Adrenal gland (tissue), 19 donors: ENCODE results near the gene NF1. TPM values are rescaled to one million over a fixed set of nuclear protein-coding genes. Genes with fewer than 3 reads are reported as not detected.
A peak's percentile ranks its signal among the peaks of the same experiment; 100 is the strongest.
"Not testable (repeated sequence)": the region's sequence is repeated elsewhere in the genome, so short reads cannot be mapped to it uniquely, and the experiment has no call there.

Experiments
- DNase-seq, 7 donors: peaks; one replicate each; pipeline ENCODE4 v3.0.0-alpha.2; 2019 to 2020
- H3K27ac ChIP-seq, 5 donors: fragments of 200-600 bp; sonication (generic) in 4 of 5; 1 replicate in 3 of 5; 2 replicates in 2 of 5; pipeline versions ENCODE4 v1.5.1 to v1.8.0; 2016 to 2020; ENCODE audit warnings: mild to moderate bottlenecking in 1 of 5
- H3K27me3 ChIP-seq: fragments of 200-600 bp; 2 replicates; pipeline ENCODE4 v1.8.0; 2021
- H3K36me3 ChIP-seq, 2 donors: fragments of 200-600 bp; replicated peaks in 1 of 2; 1 replicate in 1 of 2; 2 replicates in 1 of 2; pipeline versions ENCODE4 v1.5.1 to v1.8.0; 2018 to 2022
- H3K4me1 ChIP-seq, 2 donors: fragments of 200-600 bp; replicated peaks in 1 of 2; 1 replicate in 1 of 2; 2 replicates in 1 of 2; pipeline versions ENCODE4 v1.5.1 to v1.8.0; 2018 to 2021
- H3K4me3 ChIP-seq, 4 donors: fragments of 200-600 bp; sonication (generic) in 3 of 4; one replicate each; pipeline ENCODE4 v1.5.1; 2016 to 2018
- H3K9me3 ChIP-seq, 3 donors: fragments of 200-600 bp; sonication (generic) in 1 of 3; replicated peaks in 1 of 3; 1 replicate in 2 of 3; 2 replicates in 1 of 3; pipeline versions ENCODE4 v1.5.1 to v1.8.0; 2016 to 2021
- POLR2A ChIP-seq, 2 donors: fragments of 450-650 bp; IDR thresholded peaks; one replicate each; pipeline ENCODE4 v1.6.1; 2017; ENCODE audit warnings: antibody characterized with exemption in 2 of 2, mild to moderate bottlenecking in 2 of 2, moderate library complexity in 1 of 2
- WGBS, 4 donors: extraction: QIAGEN DNeasy Blood & Tissue Kit in 2 of 4; methylation state at CpG; one replicate each; pipeline versions ENCODE4 v1.1.5 to v1.1.7; 2013 to 2017; 5-methylcytosine and 5-hydroxymethylcytosine counted together
- intact Hi-C, 2 donors: fragments of 100-400 bp; cut with DNase I; formaldehyde crosslinking; loops; one replicate each; pipeline versions ENCODE4 v1.14.1 to v1.15.0; 2022 to 2023
- long read RNA-seq, 10 donors: library from polyadenylated mRNA in 3 of 10; unstranded in 2 of 10; stranded (forward) in 1 of 10; transcript quantifications; one replicate each; pipeline ENCODE4 v2.0.0 and lab custom pipeline, GENCODE V29; 2021 to 2026
- polyA plus RNA-seq, 3 donors: library from polyadenylated mRNA; stranded (reverse); fragments of 200-250 nt in 2 of 3; fragments of 350-450 nt in 1 of 3; fragmentation: Illumina TruSeq in 1 of 3; extraction: RNeasy Lipid Tissue Mini Kit (QIAGEN cat#74804) in 1 of 3; gene quantifications; one replicate each; pipeline ENCODE4 v1.2.3, GENCODE V29; 2013 to 2014
- total RNA-seq, 9 donors: library from RNA; depleted of rRNA in 4 of 9; stranded (reverse); fragments of >200 nt in 4 of 9; fragments of 120-200 nt in 1 of 9; fragmentation: NEBNext Ultra II Directional in 1 of 9; extraction: Animal tissue kit (Norgen Biotek cat#: 25700) in 1 of 9; gene quantifications; one replicate each; pipeline versions ENCODE4 v1.1.0 to v1.2.4, GENCODE V29; 2013 to 2023
- TF ChIP-seq, protein P1 (sequence below), 6 experiments: fragments of 450-650 bp in 4 of 6; fragments of 200-600 bp in 2 of 6; sonication (generic) in 1 of 6; IDR thresholded peaks; 1 replicate in 5 of 6; 2 replicates in 1 of 6; pipeline versions ENCODE4 v1.5.1 to v1.8.0; 2016 to 2021; ENCODE audit warnings: antibody characterized with exemption in 6 of 6, mild to moderate bottlenecking in 2 of 6, moderate library complexity in 1 of 6
- donor health status: healthy with polysubstance abuse.
- donor health status: Bipolar disorder and iron deficiency.
- donor health status: DM: yes; HTN: yes; CAD: no.
- donor health status: DM: no; HTN: no; CAD: no.
- donor health status: DM: no; HTN: no; CAD: no.
- donor health status: DM: yes; HTN: yes; CAD: no.

The NF1 gene
- total RNA-seq (10 to 100 TPM; 45.2 to 91.3 (median 55.9) TPM), polyA plus RNA-seq (10 to 100 TPM in 2 of 3 donors, 1 to 10 TPM in 1; 8.8 to 29.0 (median 11.5) TPM)
- long read RNA-seq, donor 1, result 0 reads
- long read RNA-seq, donor 2, full-length matches to known transcripts, result 1 of 6 reads
- long read RNA-seq, donor 2, partial matches to known transcripts, result 5 of 6 reads
- long read RNA-seq, donor 2, other reads (novel, unspliced or antisense), result 0 of 6 reads
- long read RNA-seq, donor 3, full-length matches to known transcripts, result 3 of 3 reads
- long read RNA-seq, donor 3, partial matches to known transcripts, result 0 of 3 reads
- long read RNA-seq, donor 3, other reads (novel, unspliced or antisense), result 0 of 3 reads
- long read RNA-seq, donor 4, partial matches to known transcripts, result 2 of 5 reads
- long read RNA-seq, donor 4, other reads (novel, unspliced or antisense), result 3 of 5 reads
- long read RNA-seq, donor 5, result 0 reads
- long read RNA-seq, donor 6, partial matches to known transcripts, result 1 of 4 reads
- long read RNA-seq, donor 6, other reads (novel, unspliced or antisense), result 3 of 4 reads
- long read RNA-seq, donor 7, result 0 reads
- long read RNA-seq, donor 8, partial matches to known transcripts, result 0 of 1 reads
- long read RNA-seq, donor 8, other reads (novel, unspliced or antisense), result 0 of 1 reads
- long read RNA-seq, donor 9, full-length matches to known transcripts, result 3 of 3 reads
- long read RNA-seq, donor 9, partial matches to known transcripts, result 0 of 3 reads
- long read RNA-seq, donor 9, other reads (novel, unspliced or antisense), result 0 of 3 reads
- long read RNA-seq, donor 10, full-length matches to known transcripts, result 1 of 1 reads
- long read RNA-seq, donor 10, partial matches to known transcripts, result 0 of 1 reads
- long read RNA-seq, donor 10, other reads (novel, unspliced or antisense), result 0 of 1 reads

GRCh38 chr17:31094600-31095235 lies at the start of gene NF1:
TSS of gene NF1 (plus strand) at chr17:31094977. CDS start at chr17:31095310, 333 bp downstream.
- DNase-seq, result peak; percentile 97 to 98 (median 97)
- peak; percentile 21 to 86 for TF ChIP-seq POLR2A (IDR thresholded peaks at IDR 0.05)
- TF ChIP-seq, protein P1, sequence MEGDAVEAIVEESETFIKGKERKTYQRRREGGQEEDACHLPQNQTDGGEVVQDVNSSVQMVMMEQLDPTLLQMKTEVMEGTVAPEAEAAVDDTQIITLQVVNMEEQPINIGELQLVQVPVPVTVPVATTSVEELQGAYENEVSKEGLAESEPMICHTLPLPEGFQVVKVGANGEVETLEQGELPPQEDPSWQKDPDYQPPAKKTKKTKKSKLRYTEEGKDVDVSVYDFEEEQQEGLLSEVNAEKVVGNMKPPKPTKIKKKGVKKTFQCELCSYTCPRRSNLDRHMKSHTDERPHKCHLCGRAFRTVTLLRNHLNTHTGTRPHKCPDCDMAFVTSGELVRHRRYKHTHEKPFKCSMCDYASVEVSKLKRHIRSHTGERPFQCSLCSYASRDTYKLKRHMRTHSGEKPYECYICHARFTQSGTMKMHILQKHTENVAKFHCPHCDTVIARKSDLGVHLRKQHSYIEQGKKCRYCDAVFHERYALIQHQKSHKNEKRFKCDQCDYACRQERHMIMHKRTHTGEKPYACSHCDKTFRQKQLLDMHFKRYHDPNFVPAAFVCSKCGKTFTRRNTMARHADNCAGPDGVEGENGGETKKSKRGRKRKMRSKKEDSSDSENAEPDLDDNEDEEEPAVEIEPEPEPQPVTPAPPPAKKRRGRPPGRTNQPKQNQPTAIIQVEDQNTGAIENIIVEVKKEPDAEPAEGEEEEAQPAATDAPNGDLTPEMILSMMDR (IDR thresholded peaks at IDR 0.05), result no peak
- Histone ChIP-seq H3K36me3 (no peaks in the 10 kb centered on the region), H3K4me3 (peak within 1 kb of the TSS; percentile 73 to 97 (median 96)), H3K9me3 (no peaks in the 10 kb centered on the region), H3K27ac (peak within 1 kb of the TSS; percentile 70 to 97 (median 94)), H3K4me1 (peaks cover 0 to 5% of the 10 kb centered on the region in 2 donors), H3K27me3 (no peaks in the 10 kb centered on the region)
- 0 to 1% (median 1%) methylated on average over 9 to 44 of the region's 45 CpGs for WGBS, 4 donors
- intact Hi-C loops, result no loop called here

DNA sequence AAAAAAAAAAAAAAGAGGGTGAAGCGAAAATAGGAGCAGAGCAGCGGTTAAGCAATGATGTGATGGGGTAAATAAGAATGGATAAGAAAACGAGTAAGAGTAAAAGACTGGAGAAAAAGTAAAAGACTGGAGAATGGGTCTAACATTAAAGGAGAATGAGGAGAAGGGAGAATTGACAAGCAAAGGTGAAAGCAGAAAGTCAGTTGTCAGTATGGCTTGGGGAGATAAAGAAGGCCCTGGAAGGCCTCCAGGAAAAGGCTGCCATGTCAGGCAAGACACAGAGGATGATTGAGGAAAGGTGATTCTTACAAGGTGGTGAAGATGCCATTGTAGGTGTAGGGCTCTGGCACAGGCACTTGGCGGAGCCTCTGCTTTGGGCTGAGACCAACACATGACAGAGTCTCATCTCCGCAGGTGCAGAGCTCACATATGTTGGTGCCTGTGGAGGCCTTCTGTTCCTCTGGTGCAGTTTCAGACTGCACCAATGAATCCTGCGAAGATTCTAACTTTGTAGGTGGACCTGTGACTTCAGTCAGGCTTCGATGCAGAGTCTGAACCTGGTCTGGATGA lies 47.8 kb upstream of the NF1 start:
- DNase-seq, H3K9me3 ChIP-seq, H3K27ac ChIP-seq, H3K4me3 ChIP-seq, H3K27me3 ChIP-seq, intact Hi-C loops, H3K4me1 ChIP-seq, H3K36me3 ChIP-seq: not testable (repeated sequence)
- WGBS, 4 donors, result 83 to 98% (median 95%) methylated on average over 4 to 7 of the region's 7 CpGs

DNA sequence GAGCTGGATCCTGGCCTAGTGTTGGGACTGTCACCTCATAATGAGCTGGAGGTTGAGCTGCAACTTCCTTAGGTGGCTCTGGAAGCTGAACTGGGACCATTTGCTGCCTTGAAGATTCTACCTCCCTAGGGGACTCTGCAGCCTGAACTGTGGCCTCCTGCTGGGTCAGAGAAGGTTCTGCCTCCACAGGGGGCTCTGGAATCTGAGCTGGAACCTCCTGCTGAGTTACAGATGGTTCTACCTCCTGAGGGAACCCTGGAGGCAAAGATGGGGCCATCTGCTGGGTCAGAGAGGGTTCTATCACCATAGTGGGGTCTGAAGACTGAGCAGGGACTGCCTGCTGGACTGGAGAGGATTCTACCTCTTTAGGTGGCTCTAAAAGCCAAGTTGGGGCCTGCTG lies 46.6 kb upstream of the NF1 start:
- intact Hi-C loops, result no loop called here
- peaks cover 0 to 5% of the 10 kb centered on the region in 2 donors for H3K4me1 ChIP-seq
- no peak overlapping the region for H3K4me3 ChIP-seq
- no peaks in the 10 kb centered on the region for H3K36me3 ChIP-seq
- H3K9me3 ChIP-seq, result no peaks in the 10 kb centered on the region
- no peak for DNase-seq
- H3K27me3 ChIP-seq, result no peaks in the 10 kb centered on the region
- TF ChIP-seq, protein P1 (IDR thresholded peaks at IDR 0.05), result no peak
- TF ChIP-seq POLR2A (IDR thresholded peaks at IDR 0.05), result no peak
- H3K27ac ChIP-seq, result no peak overlapping the region

- H3K27ac ChIP-seq, result no peak overlapping the region
- no peak for DNase-seq
- no peak overlapping the region for H3K4me3 ChIP-seq
- intact Hi-C loops, result no loop called here
- H3K4me1 ChIP-seq, result peaks cover 0 to 5% of the 10 kb centered on the region in 2 donors
- H3K9me3 ChIP-seq, result no peaks in the 10 kb centered on the region
- TF ChIP-seq POLR2A (IDR thresholded peaks at IDR 0.05), result no peak
- TF ChIP-seq, protein P1 (IDR thresholded peaks at IDR 0.05), result no peak
- no peaks in the 10 kb centered on the region for H3K27me3 ChIP-seq
- no peaks in the 10 kb centered on the region for H3K36me3 ChIP-seq
These were observed 46.0 kb upstream of the NF1 start for GRCh38 chr17:31048780-31049179.
